Measurements from ENCODE around the gene LGSN. TPM values are rescaled to one million over a fixed set of nuclear protein-coding genes. Genes with fewer than 3 reads are reported as not detected.
"Not testable (repeated sequence)": the region's sequence is repeated elsewhere in the genome, so short reads cannot be mapped to it uniquely, and the experiment has no call there.

The LGSN gene
- polyA plus RNA-seq, 1 experiment = not detected

- Histone ChIP-seq H3K27me3 (ENCODE audit: control insufficient read depth, insufficient read depth, low read length) (no peaks in the 10 kb centered on the region), H3K36me3 (ENCODE audit: control insufficient read depth, insufficient read depth, low read length) (no peaks in the 10 kb centered on the region), H3K4me3 (ENCODE audit: low read depth, low read length) (no peak overlapping the region)
- ChIA-PET CTCF (interaction anchor here (1.2 kb wide), 1 partner anchor 17 kb away, joined by 3 read pairs; no protein-coding TSS in a partner anchor), POLR2A (no interaction called here)
- no peak for DNase-seq (ENCODE audit: low read depth)
- no peak for TF ChIP-seq CTCF (IDR thresholded peaks at IDR 0.05; ENCODE audit: insufficient read depth, low read depth, low read length)
Observed at GRCh38 chr6:63290492-63291058, 29.2 kb downstream of the LGSN start.

GRCh38 chr6:63289269-63289872 is 30.4 kb downstream of the LGSN start:
- Histone ChIP-seq H3K36me3 (ENCODE audit: control insufficient read depth, insufficient read depth, low read length) (no peaks in the 10 kb centered on the region), H3K4me3 (ENCODE audit: low read depth, low read length) (no peak overlapping the region), H3K27me3 (ENCODE audit: control insufficient read depth, insufficient read depth, low read length) (no peaks in the 10 kb centered on the region)
- ChIA-PET POLR2A (no interaction called here), CTCF (interaction anchor here (1.2 kb wide), 1 partner anchor 18 kb away, joined by 3 read pairs; no protein-coding TSS in a partner anchor)
- TF ChIP-seq CTCF (IDR thresholded peaks at IDR 0.05; ENCODE audit: insufficient read depth, low read depth, low read length) = no peak
- DNase-seq (ENCODE audit: low read depth) = no peak

- no peaks in the 10 kb centered on the region for H3K36me3 ChIP-seq (ENCODE audit: control insufficient read depth, insufficient read depth, low read length)
- no peak overlapping the region for H3K4me3 ChIP-seq (ENCODE audit: low read depth, low read length)
- POLR2A ChIA-PET = no interaction called here
- CTCF ChIA-PET = no interaction called here
- DNase-seq (ENCODE audit: low read depth) = no peak
- H3K27me3 ChIP-seq (ENCODE audit: control insufficient read depth, insufficient read depth, low read length) = no peaks in the 10 kb centered on the region
- no peak for TF ChIP-seq CTCF (IDR thresholded peaks at IDR 0.05; ENCODE audit: insufficient read depth, low read depth, low read length)
Observed at GRCh38 chr6:63280639-63281180, 39.1 kb downstream of the LGSN start.

- H3K4me3 ChIP-seq (ENCODE audit: low read depth, low read length) = no peak overlapping the region
- DNase-seq (ENCODE audit: low read depth) = no peak
- ChIA-PET CTCF (interaction anchor here (0.5 to 1.4 kb wide), 3 partner anchors 9 to 175 kb away, joined by 3 to 5 read pairs (median 3); no protein-coding TSS in a partner anchor), POLR2A (no interaction called here)
- no peaks in the 10 kb centered on the region for H3K36me3 ChIP-seq (ENCODE audit: control insufficient read depth, insufficient read depth, low read length)
- no peak for TF ChIP-seq CTCF (IDR thresholded peaks at IDR 0.05; ENCODE audit: insufficient read depth, low read depth, low read length)
- H3K27me3 ChIP-seq (ENCODE audit: control insufficient read depth, insufficient read depth, low read length) = no peaks in the 10 kb centered on the region
Observed at GRCh38 chr6:63278916-63279315, 40.9 kb downstream of the LGSN start.

GRCh38 chr6:63275953-63276352 is 43.8 kb downstream of the LGSN start:
- ChIA-PET POLR2A (no interaction called here), CTCF (no interaction called here)
- Histone ChIP-seq H3K4me3 (ENCODE audit: low read depth, low read length) (no peak overlapping the region), H3K27me3 (ENCODE audit: control insufficient read depth, insufficient read depth, low read length) (no peaks in the 10 kb centered on the region), H3K36me3 (ENCODE audit: control insufficient read depth, insufficient read depth, low read length) (no peaks in the 10 kb centered on the region)
- no peak for TF ChIP-seq CTCF (IDR thresholded peaks at IDR 0.05; ENCODE audit: insufficient read depth, low read depth, low read length)
- no peak for DNase-seq (ENCODE audit: low read depth)

GRCh38 chr6:63274795-63275430 is 44.9 kb downstream of the LGSN start:
- DNase-seq (ENCODE audit: low read depth); H3K36me3 ChIP-seq (ENCODE audit: control insufficient read depth, insufficient read depth, low read length); POLR2A ChIA-PET; H3K27me3 ChIP-seq (ENCODE audit: control insufficient read depth, insufficient read depth, low read length); H3K4me3 ChIP-seq (ENCODE audit: low read depth, low read length); CTCF ChIA-PET: not testable (repeated sequence)
